Kasumi-1 (cell line): ENCODE measurements around the gene GAPVD1.
"Not testable (repeated sequence)": the region's sequence is repeated elsewhere in the genome, so short reads cannot be mapped to it uniquely, and the experiment has no call there.

Source experiments
- DNase-seq, 2 experiments: peaks; one replicate each; lab custom pipeline; 2025; lab: John Stamatoyannopoulos, UW

Gene GAPVD1

DNA sequence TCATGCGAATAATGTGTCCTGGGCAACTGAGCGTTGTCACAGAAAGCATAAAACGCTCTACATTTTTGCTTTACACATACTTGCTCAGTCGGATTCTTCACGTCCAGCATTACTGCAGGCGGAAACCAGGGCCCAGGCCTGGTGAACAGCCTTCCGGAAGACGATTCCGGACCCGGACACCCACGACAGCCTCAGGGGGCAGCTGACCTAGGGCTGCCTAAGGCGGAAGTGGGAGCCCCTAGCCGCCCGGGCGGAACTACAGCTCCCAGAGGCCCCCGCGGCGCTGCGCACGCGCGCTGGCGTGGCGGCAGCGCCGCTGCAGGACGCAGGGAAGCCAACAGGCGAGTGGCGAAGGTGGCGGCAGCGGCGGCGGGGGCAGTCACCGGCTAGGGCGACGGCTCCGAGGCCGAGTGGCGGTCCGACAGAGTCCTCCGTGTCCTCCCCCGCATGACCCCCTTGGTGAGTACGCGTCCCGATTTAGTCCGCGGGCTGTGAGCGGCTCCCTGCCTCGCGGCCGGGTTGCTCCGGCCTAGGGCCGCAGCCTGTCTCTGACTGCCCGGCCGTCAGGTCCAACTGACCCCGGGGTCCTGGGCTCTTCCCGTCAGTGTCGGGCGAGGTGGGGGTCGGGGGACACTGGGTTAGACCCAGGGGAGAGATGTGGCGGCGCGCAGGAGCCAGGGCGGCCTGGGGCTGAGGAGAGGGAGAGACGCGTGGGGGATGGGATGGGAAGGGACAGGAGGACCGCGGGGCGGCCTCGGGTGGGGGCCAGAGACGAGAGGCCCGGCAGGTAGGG is at the start of gene GAPVD1:
Gene GAPVD1 (plus strand): TSS at position 326 of the 793 bp plus-strand sequence. CDS start 37,096 bp downstream, outside the sequence.
- peak; percentile 85 to 89 for DNase-seq

- DNase-seq: no peak
Measured at GRCh38 chr9:125214186-125214585, 47.4 kb upstream of the GAPVD1 start.

DNA sequence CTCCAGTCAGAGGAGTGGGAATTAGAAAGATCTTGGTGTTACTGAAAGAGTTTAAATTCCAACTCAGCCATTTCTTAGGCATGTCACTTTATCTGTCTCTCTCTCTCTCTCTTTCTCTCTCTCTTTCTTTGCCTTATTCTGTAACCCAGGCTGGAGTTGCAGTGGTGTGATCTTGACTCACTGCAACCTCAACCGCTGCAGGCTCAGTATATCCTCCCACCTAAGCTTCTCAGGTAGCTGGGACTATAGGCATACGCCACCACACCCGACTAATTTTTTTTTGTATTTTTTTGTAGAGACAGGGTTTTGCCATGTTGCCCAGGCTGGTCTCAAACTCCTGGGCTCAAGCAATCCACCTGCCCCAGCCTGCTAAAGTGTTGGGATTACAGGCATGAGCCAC is 43.0 kb upstream of the GAPVD1 start:
- no peak for DNase-seq

DNA sequence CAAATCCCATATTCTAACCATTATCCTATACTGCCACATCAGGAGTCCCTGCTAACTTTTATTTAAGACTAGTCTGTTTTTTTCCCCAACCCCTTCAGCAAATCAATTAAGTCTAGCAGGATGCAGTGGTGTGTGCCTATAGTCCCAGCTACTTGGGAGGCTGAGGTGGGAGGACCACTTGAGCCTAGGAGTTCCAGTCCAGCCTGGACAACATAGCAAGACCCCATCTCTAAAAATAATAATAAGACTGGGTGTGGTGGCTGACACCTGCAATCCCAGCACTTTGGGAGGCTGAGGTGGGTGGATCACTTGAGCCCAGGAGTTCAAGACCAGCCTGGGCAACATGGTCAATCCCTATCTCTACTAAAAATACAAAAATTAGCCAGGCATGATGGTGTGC is 36.8 kb upstream of the GAPVD1 start:
- not testable (repeated sequence) for DNase-seq

DNA sequence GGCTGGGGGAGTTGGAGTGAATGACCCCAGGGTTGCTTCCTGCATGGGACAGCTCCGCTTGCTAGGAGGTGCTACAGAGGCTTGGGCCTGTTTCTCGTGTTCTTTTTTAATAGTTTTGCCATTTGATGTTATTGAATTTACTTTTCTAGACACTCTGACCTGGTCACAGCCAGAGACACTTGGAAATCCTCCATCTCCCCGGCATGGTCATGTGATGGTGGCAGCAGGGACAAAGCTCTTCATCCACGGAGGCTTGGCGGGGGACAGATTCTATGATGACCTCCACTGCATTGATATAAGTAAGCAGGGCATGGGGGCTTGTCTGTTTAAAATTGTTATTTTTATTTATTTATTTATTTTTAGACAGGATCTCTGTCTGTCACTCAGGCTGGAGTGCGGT is 33.9 kb upstream of the GAPVD1 start:
- DNase-seq: no peak

GRCh38 chr9:125233678-125234077 is 27.9 kb upstream of the GAPVD1 start:
- DNase-seq: peak in 1 of 2 experiments; percentile 18

DNA sequence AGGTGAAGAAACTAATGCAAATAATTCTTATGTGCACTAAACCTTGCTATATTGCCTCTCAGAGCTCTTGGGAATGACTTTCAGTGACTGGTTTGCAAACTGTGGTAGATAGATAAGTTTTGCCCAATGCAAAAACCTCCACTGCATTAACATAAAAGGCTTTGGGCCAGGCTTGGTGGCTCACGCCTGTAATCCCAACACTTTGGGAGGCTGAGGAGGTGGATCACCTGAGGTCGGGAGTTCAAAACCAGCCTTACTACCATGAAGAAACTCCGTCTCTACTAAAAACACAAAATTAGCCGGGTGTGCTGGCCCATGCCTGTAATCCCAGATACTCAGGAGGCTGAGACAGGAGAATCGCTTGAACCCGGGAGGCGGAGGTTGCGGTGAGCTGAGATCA is 27.5 kb upstream of the GAPVD1 start:
- DNase-seq: not testable (repeated sequence)

GRCh38 chr9:125235804-125236519 is 25.7 kb upstream of the GAPVD1 start:
- DNase-seq: no peak

DNA sequence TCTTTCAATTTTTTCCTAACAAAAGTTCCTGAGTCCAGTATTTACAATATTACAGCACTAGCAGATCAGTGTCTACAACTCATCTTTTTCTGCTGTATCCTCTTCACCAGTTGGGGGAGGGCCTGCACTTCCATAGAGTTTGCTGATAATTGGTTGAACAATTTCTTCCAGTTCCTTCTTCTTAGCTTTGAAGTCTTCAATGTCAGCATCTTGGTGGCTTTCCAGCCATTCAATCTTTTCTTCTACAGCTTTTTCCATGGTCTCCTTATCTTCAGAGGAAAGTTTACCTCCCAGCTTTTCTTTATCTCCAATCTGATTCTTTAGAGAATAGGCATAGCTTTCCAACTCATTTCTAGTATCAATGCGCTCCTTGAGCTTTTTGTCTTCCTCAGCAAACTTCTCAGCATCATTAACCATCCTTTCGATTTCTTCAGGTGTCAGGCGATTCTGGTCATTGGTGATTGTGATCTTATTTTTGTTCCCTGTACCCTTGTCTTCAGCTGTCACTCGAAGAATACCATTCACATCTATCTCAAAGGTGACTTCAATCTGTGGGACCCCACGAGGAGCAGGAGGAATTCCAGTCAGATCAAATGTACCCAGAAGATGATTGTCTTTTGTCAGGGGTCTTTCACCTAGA is 25.0 kb upstream of the GAPVD1 start:
- not testable (repeated sequence) for DNase-seq

- DNase-seq: no peak
Measured at GRCh38 chr9:125238127-125238914, 23.3 kb upstream of the GAPVD1 start.

DNA sequence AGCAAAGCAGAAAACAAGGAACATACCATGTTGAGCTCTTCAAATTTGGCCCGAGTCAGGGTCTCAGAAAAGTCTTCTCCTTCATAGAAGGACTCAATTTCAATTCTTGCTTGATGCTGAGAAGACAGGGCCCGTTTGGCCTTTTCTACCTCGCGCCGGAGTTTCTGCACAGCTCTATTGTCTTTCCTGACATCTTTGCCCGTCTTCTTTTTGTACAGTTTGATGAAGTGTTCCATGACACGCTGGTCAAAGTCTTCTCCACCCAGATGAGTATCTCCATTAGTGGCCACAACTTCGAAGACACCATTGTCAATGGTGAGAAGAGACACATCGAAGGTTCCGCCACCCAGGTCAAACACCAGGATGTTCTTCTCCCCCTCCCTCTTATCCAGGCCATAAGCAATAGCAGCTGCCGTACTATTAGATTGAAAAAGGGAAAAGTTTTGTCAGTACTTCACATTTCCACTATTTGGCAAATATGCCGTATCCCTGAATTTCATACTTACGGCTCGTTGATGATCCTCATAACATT is 22.6 kb upstream of the GAPVD1 start:
- no peak for DNase-seq

GRCh38 chr9:125239631-125240597 is 21.7 kb upstream of the GAPVD1 start:
- DNase-seq: no peak

GRCh38 chr9:125240649-125240999 is 21.0 kb upstream of the GAPVD1 start:
- peak in 1 of 2 experiments; percentile 30 for DNase-seq

- DNase-seq: peak; percentile 98 to 99
Measured at GRCh38 chr9:125241000-125241862, 20.4 kb upstream of the GAPVD1 start, which contains the start of gene HSPA5. Gene HSPA5, minus strand, starts transcription at chr9:125241343. Its CDS starts 217 bp downstream, at chr9:125241126.

- DNase-seq: peak in 1 of 2 experiments; percentile 68
Measured at GRCh38 chr9:125241863-125242739, 19.5 kb upstream of the GAPVD1 start.

- DNase-seq: no peak
Measured at GRCh38 chr9:125243792-125244260, 17.8 kb upstream of the GAPVD1 start.

- no peak for DNase-seq
Measured at GRCh38 chr9:125246261-125246667, 15.4 kb upstream of the GAPVD1 start.

GRCh38 chr9:125254231-125254630 is 7.4 kb upstream of the GAPVD1 start:
- DNase-seq: no peak
